Activated naive CD8-positive, alpha-beta T cell treated with anti-CD3 and anti-CD28 coated beads, Interleukin-2, amount 50 U/mL, for 24 hours (primary cell): ENCODE data around the gene RSPRY1.
"Not testable (repeated sequence)": the region's sequence is repeated elsewhere in the genome, so short reads cannot be mapped to it uniquely, and the experiment has no call there.

Experiments used
- ATAC-seq: fragments of 150-1000 bp; cut with Tn5 transposase; one replicate; pipeline ENCODE4 v1.10.0; 2021
- DNase-seq: peaks from one replicate; pipeline ENCODE4 v3.0.0; 2021
- H3K27ac Mint-ChIP-seq: one replicate; pipeline ENCODE4 v1.8.0; 2021; ENCODE audit warnings: mild to moderate bottlenecking, mixed read lengths
- H3K27me3 Mint-ChIP-seq: one replicate; pipeline ENCODE4 v1.8.0; 2021; ENCODE audit warnings: mixed read lengths
- H3K36me3 Mint-ChIP-seq: one replicate; pipeline ENCODE4 v1.8.0; 2021; ENCODE audit warnings: low read depth, mixed read lengths
- H3K4me1 Mint-ChIP-seq: one replicate; pipeline ENCODE4 v1.8.0; 2021; ENCODE audit warnings: mixed read lengths
- H3K4me3 Mint-ChIP-seq: one replicate; pipeline ENCODE4 v1.8.0; 2021; ENCODE audit warnings: mild to moderate bottlenecking, moderate library complexity, mixed read lengths
- H3K9me3 Mint-ChIP-seq: one replicate; pipeline ENCODE4 v1.8.0; 2021; ENCODE audit warnings: mixed read lengths

The RSPRY1 gene

GRCh38 chr16:57258226-57258909 lies 72.2 kb downstream of the RSPRY1 start:
- Mint-ChIP-seq H3K9me3 (no peaks in the 10 kb centered on the region), H3K27ac (no peak overlapping the region), H3K27me3 (no peaks in the 10 kb centered on the region), H3K36me3 (no peaks in the 10 kb centered on the region), H3K4me1 (peaks cover 16% of the 10 kb centered on the region), H3K4me3 (no peak overlapping the region)
- no peak for ATAC-seq
- no peak for DNase-seq

GRCh38 chr16:57258910-57259475 lies 72.9 kb downstream of the RSPRY1 start:
- Mint-ChIP-seq H3K27me3 (no peaks in the 10 kb centered on the region), H3K9me3 (no peaks in the 10 kb centered on the region), H3K27ac (no peak overlapping the region), H3K4me3 (no peak overlapping the region), H3K36me3 (no peaks in the 10 kb centered on the region), H3K4me1 (peaks cover 16% of the 10 kb centered on the region)
- DNase-seq (no peak), ATAC-seq (no peak)

- H3K27me3 Mint-ChIP-seq = no peaks in the 10 kb centered on the region
- peak; percentile 62 for ATAC-seq
- DNase-seq = peak; percentile 25
- H3K4me3 Mint-ChIP-seq = peak overlapping the region; percentile 44
- H3K9me3 Mint-ChIP-seq = no peaks in the 10 kb centered on the region
- peaks cover 20% of the 10 kb centered on the region for H3K4me1 Mint-ChIP-seq
- H3K27ac Mint-ChIP-seq = peak overlapping the region; percentile 74
- H3K36me3 Mint-ChIP-seq = no peaks in the 10 kb centered on the region
These were observed 74.3 kb downstream of the RSPRY1 start for GRCh38 chr16:57260294-57260929.

GRCh38 chr16:57261806-57262205 lies 75.7 kb downstream of the RSPRY1 start:
- Mint-ChIP-seq H3K9me3 (no peaks in the 10 kb centered on the region), H3K4me3 (no peak overlapping the region), H3K4me1 (peaks cover 31% of the 10 kb centered on the region), H3K27me3 (no peaks in the 10 kb centered on the region), H3K36me3 (no peaks in the 10 kb centered on the region), H3K27ac (no peak overlapping the region)
- no peak for ATAC-seq
- no peak for DNase-seq

GRCh38 chr16:57262841-57263540 lies 76.9 kb downstream of the RSPRY1 start:
- no peak overlapping the region for H3K4me3 Mint-ChIP-seq
- ATAC-seq = no peak
- no peaks in the 10 kb centered on the region for H3K27me3 Mint-ChIP-seq
- H3K4me1 Mint-ChIP-seq = peaks cover 41% of the 10 kb centered on the region
- no peak for DNase-seq
- no peaks in the 10 kb centered on the region for H3K36me3 Mint-ChIP-seq
- H3K27ac Mint-ChIP-seq = peak overlapping the region; percentile 56
- no peaks in the 10 kb centered on the region for H3K9me3 Mint-ChIP-seq

- Mint-ChIP-seq H3K4me1 (peaks cover 45% of the 10 kb centered on the region), H3K27ac (no peak overlapping the region)
These were observed 77.6 kb downstream of the RSPRY1 start for GRCh38 chr16:57263541-57264351.

GRCh38 chr16:57264381-57264780 lies 78.3 kb downstream of the RSPRY1 start:
- Mint-ChIP-seq H3K27ac (no peak overlapping the region), H3K9me3 (no peaks in the 10 kb centered on the region), H3K4me1 (peaks cover 49% of the 10 kb centered on the region), H3K27me3 (no peaks in the 10 kb centered on the region), H3K4me3 (no peak overlapping the region), H3K36me3 (no peaks in the 10 kb centered on the region)
- ATAC-seq = no peak
- no peak for DNase-seq

More at GRCh38 chr16:57263541-57264351, 77.6 kb downstream of the RSPRY1 start:
- H3K36me3 Mint-ChIP-seq = no peaks in the 10 kb centered on the region
- no peaks in the 10 kb centered on the region for H3K9me3 Mint-ChIP-seq
- H3K27me3 Mint-ChIP-seq = no peaks in the 10 kb centered on the region
- no peak for DNase-seq
- no peak overlapping the region for H3K4me3 Mint-ChIP-seq
- ATAC-seq = no peak

GRCh38 chr16:57264950-57265371 lies 78.8 kb downstream of the RSPRY1 start:
- DNase-seq (no peak), ATAC-seq (no peak)
- Mint-ChIP-seq H3K27ac (peak overlapping the region; percentile 1), H3K9me3 (no peaks in the 10 kb centered on the region), H3K4me1 (peaks cover 46% of the 10 kb centered on the region), H3K27me3 (no peaks in the 10 kb centered on the region), H3K36me3 (no peaks in the 10 kb centered on the region), H3K4me3 (no peak overlapping the region)

- Mint-ChIP-seq H3K27me3 (no peaks in the 10 kb centered on the region), H3K4me3 (no peak overlapping the region), H3K36me3 (no peaks in the 10 kb centered on the region), H3K4me1 (peaks cover 36% of the 10 kb centered on the region), H3K27ac (peak overlapping the region; percentile 79), H3K9me3 (no peaks in the 10 kb centered on the region)
- no peak for DNase-seq
- no peak for ATAC-seq
These were observed 79.9 kb downstream of the RSPRY1 start for GRCh38 chr16:57265850-57266530.

GRCh38 chr16:57266531-57267260 lies 80.6 kb downstream of the RSPRY1 start:
- Mint-ChIP-seq H3K9me3 (no peaks in the 10 kb centered on the region), H3K36me3 (no peaks in the 10 kb centered on the region), H3K4me1 (peaks cover 36% of the 10 kb centered on the region), H3K27ac (peak overlapping the region; percentile 79), H3K4me3 (no peak overlapping the region), H3K27me3 (no peaks in the 10 kb centered on the region)
- ATAC-seq (peak; percentile 57), DNase-seq (peak; percentile 25)

- ATAC-seq, H3K4me3 Mint-ChIP-seq, H3K9me3 Mint-ChIP-seq, DNase-seq, H3K36me3 Mint-ChIP-seq, H3K27me3 Mint-ChIP-seq: not testable (repeated sequence)
- peak overlapping the region; percentile 79 for H3K27ac Mint-ChIP-seq
- peaks cover 36% of the 10 kb centered on the region for H3K4me1 Mint-ChIP-seq
These were observed 81.2 kb downstream of the RSPRY1 start for GRCh38 chr16:57267343-57267742.

- no peaks in the 10 kb centered on the region for H3K9me3 Mint-ChIP-seq
- no peak for DNase-seq
- H3K27me3 Mint-ChIP-seq = no peaks in the 10 kb centered on the region
- H3K4me1 Mint-ChIP-seq = peaks cover 36% of the 10 kb centered on the region
- no peak overlapping the region for H3K4me3 Mint-ChIP-seq
- H3K36me3 Mint-ChIP-seq = no peaks in the 10 kb centered on the region
- H3K27ac Mint-ChIP-seq = no peak overlapping the region
- ATAC-seq = peak; percentile 41
These were observed 83.0 kb downstream of the RSPRY1 start for GRCh38 chr16:57268804-57269800.
